GM10248 (cell line): ENCODE results near the gene VAV2.

Source experiments
- CTCF ChIA-PET: fragments of 300-600 bp; sonication (Branson Sonifier 250); formaldehyde crosslinking; extraction: SDS; loops from one replicate; lab custom pipeline; 2021; ENCODE audit warnings: antibody characterized with exemption; lab: Yijun Ruan, JAX
- POLR2A ChIA-PET: fragments of 350-650 bp; sonication (Branson Sonifier 250); formaldehyde crosslinking; extraction: SDS; loops from one replicate; lab custom pipeline; 2020; ENCODE audit warnings: antibody characterized with exemption; lab: Yijun Ruan, JAX
- DNase-seq: peaks from one replicate; pipeline ENCODE4 v3.0.0; 2012; ENCODE audit errors: extremely low spot score
- CTCF ChIP-seq: IDR thresholded peaks from 2 replicates; pipeline ENCODE4 v1.5.1; 2012; ENCODE audit warnings: mild to moderate bottlenecking, low read depth; ENCODE audit errors: extremely low read depth, missing control alignments, control extremely low read depth

The VAV2 gene

GRCh38 chr9:133716564-133717112, 275.5 kb downstream of the VAV2 start:
- DNase-seq: no peak
- no peak for TF ChIP-seq CTCF
- ChIA-PET CTCF (interaction anchor here (1.1 kb wide), 1 partner anchor 277 kb away, joined by 3 read pairs; no protein-coding TSS in a partner anchor), POLR2A (no interaction called here)

DNA sequence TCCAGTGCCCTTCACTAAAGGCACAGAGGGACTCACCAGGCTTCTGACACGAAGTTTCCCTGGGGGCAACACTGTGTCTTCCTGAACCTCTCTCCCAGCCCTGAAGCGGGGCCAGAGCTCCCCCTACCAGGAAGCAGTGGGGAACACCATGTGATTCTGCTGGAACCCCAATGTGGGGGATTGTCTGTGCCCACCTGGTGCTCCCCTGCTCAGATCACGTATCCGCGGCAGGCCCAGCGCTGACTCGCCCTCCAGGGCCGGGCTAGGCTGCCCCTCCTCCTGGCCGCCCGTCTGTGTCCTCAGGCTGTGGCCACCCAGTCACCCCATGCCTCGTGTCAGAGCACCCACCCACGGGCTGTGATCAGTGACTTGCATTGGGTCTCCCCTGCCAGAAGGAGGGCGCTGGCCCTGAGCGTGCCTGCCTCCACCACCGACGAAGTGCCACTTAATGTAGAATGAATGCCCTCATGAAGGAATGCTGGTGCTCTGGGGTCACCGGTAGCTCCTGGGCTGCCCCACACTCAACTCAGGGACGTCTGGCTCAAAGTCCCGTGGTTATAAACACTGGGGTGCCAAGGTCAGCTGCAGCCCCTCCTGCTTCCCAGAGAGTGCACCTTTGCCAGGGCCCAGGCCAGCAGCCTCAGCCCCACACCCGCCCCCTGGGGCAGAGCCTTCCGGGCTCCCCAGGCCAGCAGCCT, 276.1 kb downstream of the VAV2 start:
- ChIA-PET POLR2A (no interaction called here), CTCF (no interaction called here)
- TF ChIP-seq CTCF: peak; percentile 35
- DNase-seq: no peak

- CTCF ChIA-PET: interaction anchor here (0.9 kb wide), 1 partner anchor 278 kb away, joined by 4 read pairs; no protein-coding TSS in a partner anchor
- no peak for TF ChIP-seq CTCF
- DNase-seq: no peak
- POLR2A ChIA-PET: no interaction called here
Observed at GRCh38 chr9:133715295-133715865, 276.7 kb downstream of the VAV2 start.

GRCh38 chr9:133714606-133715294, 277.4 kb downstream of the VAV2 start:
- no peak for DNase-seq
- CTCF ChIA-PET: interaction anchor here (0.9 to 1.2 kb wide), 2 partner anchors 28 to 279 kb away, joined by 3 to 4 read pairs; no protein-coding TSS in a partner anchor
- POLR2A ChIA-PET: interaction anchor here (0.6 kb wide), 1 partner anchor 163 kb away, joined by 5 read pairs; no protein-coding TSS in a partner anchor
- TF ChIP-seq CTCF: no peak

DNA sequence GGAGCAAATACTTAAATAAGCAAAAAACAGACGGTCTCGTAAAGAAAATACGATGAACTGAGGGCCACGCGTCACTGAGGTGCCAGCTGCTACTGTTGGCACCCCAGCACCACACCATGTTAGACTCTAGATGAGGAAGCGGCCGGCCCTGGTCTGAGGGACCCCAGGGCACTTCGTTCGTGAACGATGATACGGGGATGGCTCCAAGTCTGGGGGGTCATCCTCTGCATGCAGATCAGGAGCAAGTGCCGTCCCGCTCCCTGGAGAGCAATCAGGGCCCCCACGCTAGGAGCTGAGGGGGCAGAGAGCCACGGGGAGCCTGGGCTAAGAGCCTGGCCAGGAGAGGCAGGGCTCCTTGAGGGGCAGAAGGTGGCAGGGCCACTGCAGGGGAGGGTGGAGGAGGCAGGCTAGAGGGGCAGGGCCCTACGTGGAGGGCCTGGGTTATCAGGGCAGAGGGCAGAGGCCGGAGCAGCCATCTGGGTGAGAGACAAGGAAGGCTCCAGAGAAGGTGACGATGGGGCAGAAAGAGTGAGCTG, 278.1 kb downstream of the VAV2 start:
- DNase-seq: no peak
- CTCF ChIA-PET: interaction anchor here (0.9 to 1.2 kb wide), 2 partner anchors 29 to 180 kb away, joined by 3 read pairs; no protein-coding TSS in a partner anchor
- no peak for TF ChIP-seq CTCF
- POLR2A ChIA-PET: interaction anchor here (0.6 kb wide), 1 partner anchor 163 kb away, joined by 5 read pairs; no protein-coding TSS in a partner anchor
